ENCODE data around the gene ELL.

DNA sequence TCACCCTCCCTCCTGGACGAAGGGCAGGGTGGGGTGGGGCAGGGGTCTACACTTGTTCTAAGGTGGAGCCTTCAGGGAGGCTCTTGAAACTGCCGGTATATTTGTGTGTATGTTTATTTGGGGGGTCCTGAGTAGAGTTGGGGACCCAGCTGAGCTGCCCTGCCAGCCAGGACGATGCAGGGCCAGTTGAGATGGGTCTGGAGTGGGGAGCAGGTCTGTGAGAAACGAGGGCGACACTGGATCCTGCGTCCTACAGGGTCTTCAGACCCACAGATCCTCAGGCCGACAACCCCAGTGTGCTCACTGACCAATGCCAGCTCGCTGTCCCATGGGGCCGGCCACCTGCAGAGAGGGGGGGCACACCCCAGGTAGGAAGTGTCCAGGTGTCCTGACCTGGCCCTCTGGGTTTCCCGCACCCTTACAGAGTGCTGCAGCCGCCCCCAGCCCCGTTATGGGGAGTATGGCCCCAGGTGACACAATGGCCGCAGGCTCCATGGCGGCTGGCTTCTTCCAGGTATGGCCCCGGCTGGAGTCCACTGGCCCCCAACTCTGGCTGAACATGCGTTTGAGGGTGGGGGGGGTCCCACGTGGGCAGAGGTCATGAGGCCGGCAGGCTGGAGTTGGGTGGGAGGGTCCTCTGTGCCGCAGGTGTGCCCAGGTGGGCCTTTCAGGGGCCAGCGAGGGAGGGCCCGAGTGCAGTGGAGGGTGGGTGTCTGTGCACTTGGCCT is 91.3 kb downstream of the ELL start:
- TF ChIP-seq CTCF (IDR thresholded peaks at IDR 0.05) (no peak), POLR2A (IDR thresholded peaks at IDR 0.05) (no peak)
